ENCODE data around the gene MAPK8IP3. TPM values are rescaled to one million over a fixed set of nuclear protein-coding genes. Genes with fewer than 3 reads are reported as not detected.

Gene MAPK8IP3
- total and polyA plus RNA-seq, 9 of the 15 experiments (the other 6 are each of a cell fraction or from before 2014, with no cell fraction given) = 0.17 to 58.7 (median 16.7) TPM

- TF ChIP-seq, protein P1, sequence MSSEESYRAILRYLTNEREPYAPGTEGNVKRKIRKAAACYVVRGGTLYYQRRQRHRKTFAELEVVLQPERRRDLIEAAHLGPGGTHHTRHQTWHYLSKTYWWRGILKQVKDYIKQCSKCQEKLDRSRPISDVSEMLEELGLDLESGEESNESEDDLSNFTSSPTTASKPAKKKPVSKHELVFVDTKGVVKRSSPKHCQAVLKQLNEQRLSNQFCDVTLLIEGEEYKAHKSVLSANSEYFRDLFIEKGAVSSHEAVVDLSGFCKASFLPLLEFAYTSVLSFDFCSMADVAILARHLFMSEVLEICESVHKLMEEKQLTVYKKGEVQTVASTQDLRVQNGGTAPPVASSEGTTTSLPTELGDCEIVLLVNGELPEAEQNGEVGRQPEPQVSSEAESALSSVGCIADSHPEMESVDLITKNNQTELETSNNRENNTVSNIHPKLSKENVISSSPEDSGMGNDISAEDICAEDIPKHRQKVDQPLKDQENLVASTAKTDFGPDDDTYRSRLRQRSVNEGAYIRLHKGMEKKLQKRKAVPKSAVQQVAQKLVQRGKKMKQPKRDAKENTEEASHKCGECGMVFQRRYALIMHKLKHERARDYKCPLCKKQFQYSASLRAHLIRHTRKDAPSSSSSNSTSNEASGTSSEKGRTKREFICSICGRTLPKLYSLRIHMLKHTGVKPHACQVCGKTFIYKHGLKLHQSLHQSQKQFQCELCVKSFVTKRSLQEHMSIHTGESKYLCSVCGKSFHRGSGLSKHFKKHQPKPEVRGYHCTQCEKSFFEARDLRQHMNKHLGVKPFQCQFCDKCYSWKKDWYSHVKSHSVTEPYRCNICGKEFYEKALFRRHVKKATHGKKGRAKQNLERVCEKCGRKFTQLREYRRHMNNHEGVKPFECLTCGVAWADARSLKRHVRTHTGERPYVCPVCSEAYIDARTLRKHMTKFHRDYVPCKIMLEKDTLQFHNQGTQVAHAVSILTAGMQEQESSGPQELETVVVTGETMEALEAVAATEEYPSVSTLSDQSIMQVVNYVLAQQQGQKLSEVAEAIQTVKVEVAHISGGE (CRISPR knock-in tag; IDR thresholded peaks at IDR 0.05) = peak; percentile 97 to 100 (median 99)
- no peak for TF ChIP-seq PTRF (tag; IDR thresholded peaks at IDR 0.05)
- peak; percentile 89 for TF ChIP-seq MYC (IDR thresholded peaks at IDR 0.05; ENCODE audit: low read depth, low read length)
- no peak; the same call in 1 of the 2 replicates for TF ChIP-seq MYC (CRISPR knock-in tag; IDR thresholded peaks at IDR 0.05; ENCODE audit: borderline replicate concordance, low read depth)
- no peak for TF ChIP-seq GTF2A2 (tag; IDR thresholded peaks at IDR 0.05)
- TF ChIP-seq, protein P2, sequence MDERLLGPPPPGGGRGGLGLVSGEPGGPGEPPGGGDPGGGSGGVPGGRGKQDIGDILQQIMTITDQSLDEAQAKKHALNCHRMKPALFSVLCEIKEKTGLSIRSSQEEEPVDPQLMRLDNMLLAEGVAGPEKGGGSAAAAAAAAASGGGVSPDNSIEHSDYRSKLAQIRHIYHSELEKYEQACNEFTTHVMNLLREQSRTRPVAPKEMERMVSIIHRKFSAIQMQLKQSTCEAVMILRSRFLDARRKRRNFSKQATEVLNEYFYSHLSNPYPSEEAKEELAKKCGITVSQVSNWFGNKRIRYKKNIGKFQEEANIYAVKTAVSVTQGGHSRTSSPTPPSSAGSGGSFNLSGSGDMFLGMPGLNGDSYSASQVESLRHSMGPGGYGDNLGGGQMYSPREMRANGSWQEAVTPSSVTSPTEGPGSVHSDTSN (CRISPR knock-in tag; IDR thresholded peaks at IDR 0.05; ENCODE audit: low read depth) = no peak
- TF ChIP-seq, protein P2 (tag; conservative IDR thresholded peaks at IDR 0.05; ENCODE audit: low read depth) = no peak
- TF ChIP-seq, protein P3, sequence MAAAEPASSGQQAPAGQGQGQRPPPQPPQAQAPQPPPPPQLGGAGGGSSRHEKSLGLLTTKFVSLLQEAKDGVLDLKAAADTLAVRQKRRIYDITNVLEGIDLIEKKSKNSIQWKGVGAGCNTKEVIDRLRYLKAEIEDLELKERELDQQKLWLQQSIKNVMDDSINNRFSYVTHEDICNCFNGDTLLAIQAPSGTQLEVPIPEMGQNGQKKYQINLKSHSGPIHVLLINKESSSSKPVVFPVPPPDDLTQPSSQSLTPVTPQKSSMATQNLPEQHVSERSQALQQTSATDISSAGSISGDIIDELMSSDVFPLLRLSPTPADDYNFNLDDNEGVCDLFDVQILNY (CRISPR knock-in tag; IDR thresholded peaks at IDR 0.05) = peak; percentile 61; the same call in 1 of the 2 replicates
- 0 out of 2 replicates have a peak, but pooled peaks have one; percentile 70 for TF ChIP-seq ZNF12 (CRISPR knock-in tag; IDR thresholded peaks at IDR 0.05)
- no peak; the same call in 1 of the 2 replicates for TF ChIP-seq TSHZ1 (CRISPR knock-in tag; IDR thresholded peaks at IDR 0.05)
- TF ChIP-seq HMG20A (CRISPR knock-in tag; conservative IDR thresholded peaks at IDR 0.05) = no peak
- TF ChIP-seq PURB (CRISPR knock-in tag; IDR thresholded peaks at IDR 0.05; ENCODE audit: low read depth) = no peak
- TF ChIP-seq ZNF384 (IDR thresholded peaks at IDR 0.05; ENCODE audit: low read depth, low read length) = no peak
- no peak for TF ChIP-seq TAF9B (IDR thresholded peaks at IDR 0.05; ENCODE audit: partially characterized antibody)
- TF ChIP-seq FOS (IDR thresholded peaks at IDR 0.05; ENCODE audit: extremely low read depth, insufficient read length) = no peak
- TF ChIP-seq SPI1 (IDR thresholded peaks at IDR 0.05; ENCODE audit: borderline replicate concordance, low read depth, low read length) = no peak
- TF ChIP-seq TRIM28 (IDR thresholded peaks at IDR 0.05) = no peak
Observed at GRCh38 chr16:1772908-1773702, 67.1 kb downstream of the MAPK8IP3 start, which contains the start of gene MRPS34 (continued).
